Trophoblast cell (in vitro differentiated cells and primary cell): ENCODE measurements around the gene S100B.
"Not testable (repeated sequence)": the region's sequence is repeated elsewhere in the genome, so short reads cannot be mapped to it uniquely, and the experiment has no call there.

Experiments
- DNase-seq, 2 donors: peaks; one replicate each; pipeline ENCODE4 v3.0.0-alpha.2; 2016
- H2AFZ ChIP-seq: 2 replicates; pipeline ENCODE4 v1.6.1; 2013; ENCODE audit warnings: low read length, moderate library complexity, mild to moderate bottlenecking; ENCODE audit not compliant: insufficient read depth, poor library complexity
- H2AK5ac ChIP-seq: 2 replicates; pipeline ENCODE4 v1.6.1; 2013; ENCODE audit warnings: mild to moderate bottlenecking, low read length
- H2BK120ac ChIP-seq: 2 replicates; pipeline ENCODE4 v1.6.1; 2013; ENCODE audit warnings: low read length, mild to moderate bottlenecking, moderate library complexity; ENCODE audit not compliant: insufficient read depth, poor library complexity
- H2BK12ac ChIP-seq: 2 replicates; pipeline ENCODE4 v1.6.1; 2013; ENCODE audit warnings: mild to moderate bottlenecking, low read length, moderate library complexity
- H2BK5ac ChIP-seq: 2 replicates; pipeline ENCODE4 v1.6.1; 2013; ENCODE audit warnings: low read length, low read depth, moderate library complexity, mild to moderate bottlenecking; ENCODE audit not compliant: poor library complexity
- H3K14ac ChIP-seq: 2 replicates; pipeline ENCODE4 v1.6.1; 2013; ENCODE audit warnings: mild to moderate bottlenecking, low read length
- H3K18ac ChIP-seq: 2 replicates; pipeline ENCODE4 v1.6.1; 2013; ENCODE audit warnings: mild to moderate bottlenecking, low read length
- H3K23ac ChIP-seq: 2 replicates; pipeline ENCODE4 v1.6.1; 2013; ENCODE audit warnings: low read length
- H3K27ac ChIP-seq: 2 replicates; pipeline ENCODE4 v1.5.1; 2013; ENCODE audit warnings: low read depth, mild to moderate bottlenecking, inconsistent platforms, low read length, moderate library complexity
- H3K27me3 ChIP-seq: 2 replicates; pipeline ENCODE4 v1.6.1; 2013; ENCODE audit warnings: inconsistent platforms, mild to moderate bottlenecking, low read length, moderate library complexity; ENCODE audit not compliant: insufficient read depth
- H3K36me3 ChIP-seq, 2 experiments: 1 replicate in 1 of 2; 2 replicates in 1 of 2; pipeline ENCODE4 v1.6.1; 2013; ENCODE audit warnings: low read length in 2 of 2, mild to moderate bottlenecking in 2 of 2, moderate library complexity in 1 of 2; ENCODE audit not compliant: insufficient read depth in 2 of 2, control insufficient read depth in 1 of 2
- H3K4ac ChIP-seq: 2 replicates; pipeline ENCODE4 v1.6.1; 2013; ENCODE audit warnings: low read depth, mild to moderate bottlenecking, low read length, moderate library complexity
- H3K4me1 ChIP-seq, 2 experiments: 1 replicate in 1 of 2; 2 replicates in 1 of 2; pipeline ENCODE4 v1.6.1; 2013; ENCODE audit warnings: low read length in 2 of 2, mild to moderate bottlenecking in 2 of 2, moderate library complexity in 1 of 2; ENCODE audit not compliant: insufficient read depth in 2 of 2, control insufficient read depth in 1 of 2
- H3K4me2 ChIP-seq: 2 replicates; pipeline ENCODE4 v1.6.1; 2013; ENCODE audit warnings: inconsistent platforms, mild to moderate bottlenecking, low read length, moderate library complexity
- H3K4me3 ChIP-seq: 2 replicates; pipeline ENCODE4 v1.5.1; 2013; ENCODE audit warnings: mild to moderate bottlenecking, low read depth, low read length, inconsistent platforms
- H3K79me1 ChIP-seq: one replicate; pipeline ENCODE4 v1.6.1; 2013; ENCODE audit warnings: low read length
- H3K79me2 ChIP-seq: 2 replicates; pipeline ENCODE4 v1.6.1; 2013; ENCODE audit warnings: low read length, mild to moderate bottlenecking; ENCODE audit not compliant: control insufficient read depth, insufficient read depth, poor library complexity
- H3K9ac ChIP-seq: 2 replicates; pipeline ENCODE4 v1.6.1; 2013; ENCODE audit warnings: mild to moderate bottlenecking, low read length
- H3K9me3 ChIP-seq: 2 replicates; pipeline ENCODE4 v1.6.1; 2013; ENCODE audit warnings: low read depth, mild to moderate bottlenecking, control low read depth, inconsistent platforms, low read length; ENCODE audit not compliant: insufficient read depth
- H4K12ac ChIP-seq: 2 replicates; pipeline ENCODE4 v1.6.1; 2013; ENCODE audit warnings: low read depth, mild to moderate bottlenecking, low read length, moderate library complexity
- H4K8ac ChIP-seq: 2 replicates; pipeline ENCODE4 v1.6.1; 2013; ENCODE audit warnings: low read depth, mild to moderate bottlenecking, low read length, moderate library complexity
- H4K91ac ChIP-seq: one replicate; pipeline ENCODE4 v1.6.1; 2013; ENCODE audit warnings: low read depth, mild to moderate bottlenecking, low read length, moderate library complexity
- WGBS: extraction: QIAGEN DNeasy Blood & Tissue Kit; methylation state at CpG from one replicate; pipeline ENCODE4 v1.1.7; 2013; ENCODE audit warnings: missing lambda C conversion rate; ENCODE audit not compliant: insufficient read length, insufficient coverage; ENCODE audit errors: extremely low coverage; 5-methylcytosine and 5-hydroxymethylcytosine counted together

The S100B gene

GRCh38 chr21:46581780-46582307 is 23.0 kb downstream of the S100B start:
- Histone ChIP-seq H3K4me1 (no peaks in the 10 kb centered on the region), H2AFZ (no peak overlapping the region), H3K9ac (no peak overlapping the region), H3K23ac (no peak overlapping the region), H3K4ac (no peak overlapping the region), H3K9me3 (peaks cover 19% of the 10 kb centered on the region), H2BK12ac (no peak overlapping the region), H4K8ac (no peak overlapping the region), H3K27me3 (no peaks in the 10 kb centered on the region), H3K79me2 (no peaks in the 10 kb centered on the region), H3K79me1 (no peaks in the 10 kb centered on the region), H3K4me3 (no peak overlapping the region), H3K27ac (no peak overlapping the region), H4K91ac (no peak overlapping the region), H4K12ac (no peak overlapping the region), H3K4me2 (no peak overlapping the region), H2BK120ac (no peak overlapping the region), H3K36me3 (peaks cover 9 to 10% of the 10 kb centered on the region in 2 experiments), H3K14ac (no peak overlapping the region), H2BK5ac (no peak overlapping the region), H3K18ac (no peak overlapping the region), H2AK5ac (no peak overlapping the region)
- no CpG with 5 or more reads among the region's 5 CpGs for WGBS
- no peak for DNase-seq

- not testable (repeated sequence) for H4K12ac ChIP-seq, H3K79me1 ChIP-seq, H2AFZ ChIP-seq, H3K79me2 ChIP-seq, H2BK5ac ChIP-seq, H2AK5ac ChIP-seq, H2BK120ac ChIP-seq, H3K23ac ChIP-seq, H3K9ac ChIP-seq, H3K27ac ChIP-seq, DNase-seq, H4K8ac ChIP-seq, H2BK12ac ChIP-seq, H3K36me3 ChIP-seq, H3K4me2 ChIP-seq, H3K18ac ChIP-seq, H3K4me1 ChIP-seq, H4K91ac ChIP-seq, H3K4me3 ChIP-seq, H3K4ac ChIP-seq, H3K27me3 ChIP-seq, H3K14ac ChIP-seq
- WGBS = no CpG with 5 or more reads among the region's 2 CpGs
- peaks cover 12% of the 10 kb centered on the region for H3K9me3 ChIP-seq
These were observed 25.5 kb downstream of the S100B start for GRCh38 chr21:46579394-46579793.

- not testable (repeated sequence) for H3K4me3 ChIP-seq, H2BK5ac ChIP-seq, H2AK5ac ChIP-seq, H3K4ac ChIP-seq, H3K79me1 ChIP-seq, H3K9ac ChIP-seq, H4K8ac ChIP-seq, H3K27me3 ChIP-seq, H3K79me2 ChIP-seq, H4K91ac ChIP-seq, DNase-seq, H3K23ac ChIP-seq, H4K12ac ChIP-seq, H2BK120ac ChIP-seq, H2AFZ ChIP-seq, H2BK12ac ChIP-seq, H3K4me2 ChIP-seq, H3K36me3 ChIP-seq, H3K18ac ChIP-seq, H3K14ac ChIP-seq, H3K27ac ChIP-seq, H3K4me1 ChIP-seq
- H3K9me3 ChIP-seq = peaks cover 11% of the 10 kb centered on the region
- WGBS = no CpG with 5 or more reads among the region's 5 CpGs
These were observed 27.1 kb downstream of the S100B start for GRCh38 chr21:46577786-46578185.

- no CpG with 5 or more reads among the region's 1 CpG for WGBS
- Histone ChIP-seq H3K9ac (no peak overlapping the region), H2BK120ac (no peak overlapping the region), H3K23ac (no peak overlapping the region), H3K9me3 (peaks cover 2% of the 10 kb centered on the region), H3K27ac (no peak overlapping the region), H2BK12ac (no peak overlapping the region), H3K36me3 (peaks cover 10 to 13% of the 10 kb centered on the region in 2 experiments), H3K79me2 (no peaks in the 10 kb centered on the region), H3K4me2 (no peak overlapping the region), H3K4me1 (no peaks in the 10 kb centered on the region), H4K12ac (no peak overlapping the region), H2BK5ac (no peak overlapping the region), H4K91ac (no peak overlapping the region), H3K4ac (no peak overlapping the region), H2AFZ (no peak overlapping the region), H3K4me3 (no peak overlapping the region), H3K27me3 (no peaks in the 10 kb centered on the region), H3K79me1 (no peaks in the 10 kb centered on the region), H3K18ac (no peak overlapping the region), H4K8ac (no peak overlapping the region), H2AK5ac (no peak overlapping the region), H3K14ac (no peak overlapping the region)
- DNase-seq = no peak
These were observed 32.0 kb downstream of the S100B start for GRCh38 chr21:46572850-46573249.
